Hepatocyte (in vitro differentiated cells): ENCODE measurements around the gene TMEM135. TPM values are rescaled to one million over a fixed set of nuclear protein-coding genes. Genes with fewer than 3 reads are reported as not detected.

Experiments
- DNase-seq: peaks from one replicate; pipeline ENCODE4 v3.0.0-alpha.2; 2016; ENCODE audit warnings: low spot score
- H2AFZ ChIP-seq: fragments of 200-600 bp; sonication (generic); 2 replicates; pipeline ENCODE4 v1.6.0; 2016; ENCODE audit warnings: antibody characterized with exemption, mild to moderate bottlenecking
- H3K27ac ChIP-seq: fragments of 200-600 bp; sonication (generic); 2 replicates; pipeline ENCODE4 v1.5.1; 2016; ENCODE audit warnings: mild to moderate bottlenecking
- H3K27me3 ChIP-seq: fragments of 200-600 bp; sonication (generic); 2 replicates; pipeline ENCODE4 v1.6.1; 2016
- H3K36me3 ChIP-seq: fragments of 200-600 bp; sonication (generic); replicated peaks from 2 replicates; pipeline ENCODE4 v1.5.1; 2016; ENCODE audit warnings: low read depth; ENCODE audit not compliant: insufficient read depth
- H3K4me1 ChIP-seq: fragments of 200-600 bp; sonication (generic); 2 replicates; pipeline ENCODE4 v1.5.1; 2016; ENCODE audit warnings: mild to moderate bottlenecking, moderate library complexity; ENCODE audit not compliant: insufficient read depth
- H3K4me2 ChIP-seq: fragments of 200-600 bp; sonication (generic); 2 replicates; pipeline ENCODE4 v1.6.0; 2016
- H3K4me3 ChIP-seq: fragments of 200-600 bp; sonication (generic); 2 replicates; pipeline ENCODE4 v1.5.1; 2016; ENCODE audit warnings: mild to moderate bottlenecking
- H3K79me2 ChIP-seq: fragments of 200-600 bp; sonication (generic); 2 replicates; pipeline ENCODE4 v1.6.0; 2017; ENCODE audit warnings: mild to moderate bottlenecking
- H3K9me2 ChIP-seq: fragments of 200-600 bp; sonication (generic); replicated peaks from 2 replicates; pipeline ENCODE4 v1.6.0; 2017; ENCODE audit warnings: mild to moderate bottlenecking; ENCODE audit not compliant: insufficient read depth
- H3K9me3 ChIP-seq: fragments of 200-600 bp; sonication (generic); 2 replicates; pipeline ENCODE4 v1.5.1; 2016; ENCODE audit warnings: low read depth, mild to moderate bottlenecking
- H4K20me1 ChIP-seq: fragments of 200-600 bp; sonication (generic); 2 replicates; pipeline ENCODE4 v1.6.0; 2016; ENCODE audit warnings: mild to moderate bottlenecking; ENCODE audit not compliant: insufficient read depth, poor library complexity, severe bottlenecking
- CTCF ChIP-seq: fragments of 200-600 bp; sonication (generic); IDR thresholded peaks from 2 replicates; pipeline ENCODE4 v1.5.1; 2016; ENCODE audit warnings: antibody characterized with exemption, mild to moderate bottlenecking; ENCODE audit not compliant: poor library complexity
- EZH2 ChIP-seq: fragments of 200-600 bp; sonication (generic); IDR thresholded peaks from 2 replicates; pipeline ENCODE4 v1.6.1; 2016; ENCODE audit warnings: antibody characterized with exemption, mild to moderate bottlenecking, borderline replicate concordance
- EZH2phosphoT487 ChIP-seq: fragments of 200-600 bp; sonication (generic); IDR thresholded peaks from one replicate; pipeline ENCODE4 v1.6.1; 2018; ENCODE audit warnings: antibody characterized with exemption, mild to moderate bottlenecking, low read depth, moderate library complexity; ENCODE audit not compliant: unreplicated experiment, severe bottlenecking
- WGBS: methylation state at CpG from one replicate; pipeline ENCODE4 v1.1.6; 2016; ENCODE audit warnings: low lambda C conversion rate; ENCODE audit errors: missing lambda C conversion rate; 5-methylcytosine and 5-hydroxymethylcytosine counted together
- polyA plus RNA-seq: library from polyadenylated mRNA; unstranded; fragments of >200 nt; fragmentation: Nextera tagmentation; extraction: Ambion mirVana; gene quantifications from 2 replicates; pipeline ENCODE4 v1.2.1, GENCODE V29; 2016
- total RNA-seq: library from RNA; depleted of rRNA; stranded (reverse); fragments of >200 nt; gene quantifications from 2 replicates; pipeline ENCODE4 v1.2.3, GENCODE V29; 2014

Gene TMEM135
- total and polyA plus RNA-seq, 2 experiments from 2014 or later: 26.7 to 52.0 TPM

DNA sequence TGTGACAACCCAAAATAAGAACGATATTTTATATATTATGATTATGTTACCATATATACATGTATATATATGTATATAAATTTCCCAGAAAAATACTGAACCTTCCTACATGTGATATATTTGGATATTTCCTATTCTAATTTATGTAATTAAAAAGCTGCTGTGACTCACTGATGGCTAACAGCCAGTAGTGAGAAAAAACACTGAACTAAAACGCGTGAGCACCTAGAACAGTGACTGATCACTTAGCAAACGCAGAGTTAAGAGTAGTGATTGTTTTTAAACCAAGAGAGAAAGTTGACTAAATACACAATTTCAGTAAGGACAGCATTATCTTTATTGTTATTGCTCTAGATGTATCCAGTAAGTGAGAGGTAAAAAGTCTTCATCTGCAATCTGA is 213.8 kb downstream of the TMEM135 start:
- 83% methylated on average over 4 of the region's 4 CpGs for WGBS
- no peaks in the 10 kb centered on the region for H4K20me1 ChIP-seq
- TF ChIP-seq EZH2phosphoT487 (no peak), CTCF (no peak), EZH2 (no peak)
- no peak overlapping the region for H3K4me3 ChIP-seq
- H3K27ac ChIP-seq: no peak overlapping the region
- H3K27me3 ChIP-seq: no peaks in the 10 kb centered on the region
- H3K9me3 ChIP-seq: no peaks in the 10 kb centered on the region
- H3K79me2 ChIP-seq: no peaks in the 10 kb centered on the region
- DNase-seq: no peak
- no peak overlapping the region for H2AFZ ChIP-seq
- H3K36me3 ChIP-seq: no peaks in the 10 kb centered on the region
- no peak overlapping the region for H3K4me2 ChIP-seq
- H3K9me2 ChIP-seq: no peaks in the 10 kb centered on the region
- H3K4me1 ChIP-seq: no peaks in the 10 kb centered on the region

GRCh38 chr11:87252869-87253268 is 215.1 kb downstream of the TMEM135 start:
- Histone ChIP-seq H3K4me2 (no peak overlapping the region), H2AFZ (no peak overlapping the region)

DNA sequence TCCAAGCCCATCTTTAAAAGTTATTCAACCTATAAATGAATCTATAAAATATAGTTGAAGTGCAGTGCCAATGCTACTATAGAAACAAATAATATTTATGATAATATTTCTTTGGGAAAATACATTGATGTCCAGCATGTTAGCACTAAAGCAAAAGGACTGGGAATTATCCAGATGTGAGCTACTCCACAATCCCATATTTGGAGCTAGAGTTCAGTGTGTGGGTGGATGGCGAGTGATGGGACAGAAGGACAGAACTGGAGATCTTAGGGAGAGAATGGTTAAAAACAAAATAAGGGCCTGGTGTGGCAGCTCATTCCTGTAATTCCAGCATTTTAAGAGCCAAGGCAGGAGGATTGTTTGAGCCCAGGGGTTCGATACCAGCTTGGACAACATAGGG is 216.8 kb downstream of the TMEM135 start:
- TF ChIP-seq EZH2: no peak
- no peak for TF ChIP-seq CTCF
- no peak for TF ChIP-seq EZH2phosphoT487
- Histone ChIP-seq H3K27me3 (no peaks in the 10 kb centered on the region), H2AFZ (no peak overlapping the region), H4K20me1 (no peaks in the 10 kb centered on the region), H3K79me2 (no peaks in the 10 kb centered on the region), H3K9me3 (no peaks in the 10 kb centered on the region), H3K4me3 (no peak overlapping the region), H3K36me3 (no peaks in the 10 kb centered on the region), H3K9me2 (no peaks in the 10 kb centered on the region), H3K4me2 (no peak overlapping the region), H3K27ac (no peak overlapping the region), H3K4me1 (no peaks in the 10 kb centered on the region)
- no peak for DNase-seq
- WGBS: 100% methylated on average over 2 of the region's 2 CpGs

More at GRCh38 chr11:87252869-87253268, 215.1 kb downstream of the TMEM135 start:
- no peaks in the 10 kb centered on the region for H3K79me2 ChIP-seq
- H3K4me1 ChIP-seq: no peaks in the 10 kb centered on the region
- TF ChIP-seq EZH2 (no peak), CTCF (no peak), EZH2phosphoT487 (no peak)
- no peaks in the 10 kb centered on the region for H3K9me3 ChIP-seq
- no peak overlapping the region for H3K4me3 ChIP-seq
- no peak for DNase-seq
- no peak overlapping the region for H3K27ac ChIP-seq
- no peaks in the 10 kb centered on the region for H3K27me3 ChIP-seq
- H3K36me3 ChIP-seq: no peaks in the 10 kb centered on the region
- no peaks in the 10 kb centered on the region for H4K20me1 ChIP-seq
- H3K9me2 ChIP-seq: no peaks in the 10 kb centered on the region

GRCh38 chr11:87255589-87255988 is 217.9 kb downstream of the TMEM135 start:
- Histone ChIP-seq H3K4me3 (no peak overlapping the region), H3K9me3 (no peaks in the 10 kb centered on the region), H4K20me1 (no peaks in the 10 kb centered on the region), H2AFZ (no peak overlapping the region), H3K79me2 (no peaks in the 10 kb centered on the region), H3K27ac (no peak overlapping the region), H3K4me2 (no peak overlapping the region), H3K4me1 (peaks cover 6% of the 10 kb centered on the region), H3K27me3 (no peaks in the 10 kb centered on the region), H3K9me2 (no peaks in the 10 kb centered on the region), H3K36me3 (no peaks in the 10 kb centered on the region)
- DNase-seq: no peak
- TF ChIP-seq EZH2 (no peak), CTCF (no peak), EZH2phosphoT487 (no peak)
